ENCODE data around the gene PGAP2.
"Not testable (repeated sequence)": the region's sequence is repeated elsewhere in the genome, so short reads cannot be mapped to it uniquely, and the experiment has no call there.

The PGAP2 gene

DNA sequence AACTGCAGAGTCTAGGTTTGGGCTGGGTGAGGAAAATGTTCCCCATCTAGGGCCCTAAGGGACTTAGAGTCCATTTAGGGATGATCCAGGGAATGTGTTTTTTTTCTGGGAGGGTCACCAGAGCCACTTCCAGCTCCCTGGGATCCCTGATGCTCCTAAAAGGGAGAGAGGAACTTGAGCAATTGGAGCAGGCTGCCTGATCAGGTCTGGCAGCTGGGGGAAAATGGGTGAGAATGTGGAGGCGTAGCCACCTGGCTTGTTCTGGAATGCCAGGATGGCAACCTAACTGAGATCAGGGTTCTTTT is 1.2 kb downstream of the PGAP2 start:
- Histone ChIP-seq H3K9me3 (ENCODE audit: control insufficient read depth, insufficient read depth, low read length) (no peaks in the 10 kb centered on the region), H3K36me3 (ENCODE audit: control insufficient read depth, insufficient read depth, low read length) (peaks cover 2% of the 10 kb centered on the region), H3K4me3 (ENCODE audit: low read depth, low read length) (no peak overlapping the region), H3K27me3 (ENCODE audit: control insufficient read depth, insufficient read depth, low read length) (no peaks in the 10 kb centered on the region), H3K9ac (ENCODE audit: low read depth, low read length) (no peak overlapping the region), H3K4me1 (ENCODE audit: control insufficient read depth, insufficient read depth, low read length) (no peaks in the 10 kb centered on the region)

GRCh38 chr11:3810446-3810845 is 2.1 kb downstream of the PGAP2 start:
- Histone ChIP-seq H3K4me1 (ENCODE audit: control insufficient read depth, insufficient read depth, low read length) (no peaks in the 10 kb centered on the region), H3K4me3 (ENCODE audit: low read depth, low read length) (no peak overlapping the region), H3K36me3 (ENCODE audit: control insufficient read depth, insufficient read depth, low read length) (peaks cover 2% of the 10 kb centered on the region), H3K27me3 (ENCODE audit: control insufficient read depth, insufficient read depth, low read length) (no peaks in the 10 kb centered on the region), H3K9ac (ENCODE audit: low read depth, low read length) (no peak overlapping the region), H3K9me3 (ENCODE audit: control insufficient read depth, insufficient read depth, low read length) (no peaks in the 10 kb centered on the region)

GRCh38 chr11:3810951-3811350 is 2.6 kb downstream of the PGAP2 start:
- peaks cover 2% of the 10 kb centered on the region for H3K36me3 ChIP-seq (ENCODE audit: control insufficient read depth, insufficient read depth, low read length)
- H3K4me3 ChIP-seq (ENCODE audit: low read depth, low read length), result no peak overlapping the region
- H3K9me3 ChIP-seq (ENCODE audit: control insufficient read depth, insufficient read depth, low read length), result no peaks in the 10 kb centered on the region
- H3K4me1 ChIP-seq (ENCODE audit: control insufficient read depth, insufficient read depth, low read length), result no peaks in the 10 kb centered on the region
- no peaks in the 10 kb centered on the region for H3K27me3 ChIP-seq (ENCODE audit: control insufficient read depth, insufficient read depth, low read length)
- no peak overlapping the region for H3K9ac ChIP-seq (ENCODE audit: low read depth, low read length)

DNA sequence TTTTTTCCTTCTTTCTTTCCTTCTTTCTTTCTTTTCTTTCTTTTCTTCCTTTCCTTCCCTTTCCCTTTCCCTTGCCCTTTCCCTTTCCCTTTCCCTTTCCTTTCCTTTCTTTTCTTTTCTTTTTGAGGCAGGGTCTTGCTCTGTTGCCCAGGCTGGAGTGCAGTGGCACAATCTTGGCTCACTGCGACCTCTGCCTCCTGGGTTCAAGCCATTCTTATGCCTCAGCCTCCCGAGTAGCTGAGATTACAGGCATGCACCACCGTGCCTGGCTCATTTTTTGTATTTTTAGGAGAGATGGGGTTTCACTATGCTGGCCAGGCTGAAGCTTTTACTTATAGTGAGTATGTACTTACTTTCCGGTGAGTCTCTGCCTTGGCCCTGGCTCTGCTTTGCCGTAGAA is 6.5 kb downstream of the PGAP2 start:
- not testable (repeated sequence) for H3K4me1 ChIP-seq (ENCODE audit: control insufficient read depth, insufficient read depth, low read length); H3K9ac ChIP-seq (ENCODE audit: low read depth, low read length); H3K4me3 ChIP-seq (ENCODE audit: low read depth, low read length); H3K27me3 ChIP-seq (ENCODE audit: control insufficient read depth, insufficient read depth, low read length); H3K36me3 ChIP-seq (ENCODE audit: control insufficient read depth, insufficient read depth, low read length); H3K9me3 ChIP-seq (ENCODE audit: control insufficient read depth, insufficient read depth, low read length)

GRCh38 chr11:3815845-3816244 is 7.5 kb downstream of the PGAP2 start:
- Histone ChIP-seq H3K4me3 (ENCODE audit: low read depth, low read length) (no peak overlapping the region), H3K9ac (ENCODE audit: low read depth, low read length) (no peak overlapping the region), H3K27me3 (ENCODE audit: control insufficient read depth, insufficient read depth, low read length) (no peaks in the 10 kb centered on the region)

DNA sequence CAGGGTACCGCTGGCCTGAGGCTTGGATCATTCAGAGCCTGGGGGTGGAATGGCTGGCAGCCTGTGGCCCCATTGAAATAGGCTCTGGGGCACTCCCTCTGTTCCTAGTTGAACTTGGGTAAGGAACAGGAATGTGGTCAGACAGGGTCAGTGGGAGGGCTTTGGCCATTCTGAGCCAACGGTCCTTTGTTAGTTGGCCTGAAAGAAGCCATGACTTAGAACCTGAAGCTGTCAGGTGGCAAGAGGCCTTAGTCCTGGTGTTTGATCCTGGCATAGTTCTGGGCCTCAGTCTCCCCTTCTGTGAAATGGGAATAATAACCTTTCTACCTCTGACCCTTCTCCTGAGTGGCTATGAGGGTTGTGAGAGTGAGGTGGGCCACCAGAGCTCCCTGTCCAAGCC is 8.3 kb downstream of the PGAP2 start:
- Histone ChIP-seq H3K9me3 (ENCODE audit: control insufficient read depth, insufficient read depth, low read length) (no peaks in the 10 kb centered on the region), H3K36me3 (ENCODE audit: control insufficient read depth, insufficient read depth, low read length) (peaks cover 5% of the 10 kb centered on the region), H3K4me1 (ENCODE audit: control insufficient read depth, insufficient read depth, low read length) (no peaks in the 10 kb centered on the region), H3K27me3 (ENCODE audit: control insufficient read depth, insufficient read depth, low read length) (no peaks in the 10 kb centered on the region), H3K4me3 (ENCODE audit: low read depth, low read length) (no peak overlapping the region), H3K9ac (ENCODE audit: low read depth, low read length) (no peak overlapping the region)

More at GRCh38 chr11:3815845-3816244, 7.5 kb downstream of the PGAP2 start:
- H3K36me3 ChIP-seq (ENCODE audit: control insufficient read depth, insufficient read depth, low read length), result peaks cover 5% of the 10 kb centered on the region
- no peaks in the 10 kb centered on the region for H3K4me1 ChIP-seq (ENCODE audit: control insufficient read depth, insufficient read depth, low read length)
- no peaks in the 10 kb centered on the region for H3K9me3 ChIP-seq (ENCODE audit: control insufficient read depth, insufficient read depth, low read length)

DNA sequence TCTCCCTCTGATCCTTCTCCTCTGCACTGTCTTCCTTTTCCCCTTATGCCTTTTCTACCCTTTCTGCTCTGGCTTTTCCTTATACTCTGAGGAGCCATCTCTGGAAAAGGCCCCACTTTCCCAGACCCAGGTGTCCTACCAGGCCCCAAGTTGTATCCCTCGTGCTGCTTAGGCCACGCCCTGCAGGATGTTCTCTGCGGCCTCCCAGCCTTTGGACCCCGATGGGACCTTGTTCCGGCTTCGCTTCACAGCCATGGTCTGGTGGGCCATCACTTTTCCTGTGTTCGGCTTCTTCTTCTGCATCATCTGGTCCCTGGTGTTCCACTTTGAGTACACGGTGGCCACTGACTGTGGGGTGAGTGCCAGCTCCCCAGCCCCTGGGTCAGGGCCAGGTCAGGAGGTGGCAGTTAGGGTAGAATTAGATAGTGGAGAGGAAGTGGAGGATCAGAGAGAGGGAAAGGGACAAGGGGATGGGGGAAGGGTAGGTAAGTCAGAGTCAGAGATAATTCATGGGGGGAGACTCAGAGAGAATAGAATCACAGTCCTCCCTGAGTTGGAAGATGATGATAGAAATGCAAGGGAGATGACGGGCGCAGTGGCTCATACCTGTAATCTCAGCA is 8.9 kb downstream of the PGAP2 start:
- no peaks in the 10 kb centered on the region for H3K27me3 ChIP-seq (ENCODE audit: control insufficient read depth, insufficient read depth, low read length)
- H3K4me3 ChIP-seq (ENCODE audit: low read depth, low read length), result no peak overlapping the region
- H3K9ac ChIP-seq (ENCODE audit: low read depth, low read length), result no peak overlapping the region
- H3K4me1 ChIP-seq (ENCODE audit: control insufficient read depth, insufficient read depth, low read length), result no peaks in the 10 kb centered on the region
- H3K36me3 ChIP-seq (ENCODE audit: control insufficient read depth, insufficient read depth, low read length), result peaks cover 5% of the 10 kb centered on the region
- H3K9me3 ChIP-seq (ENCODE audit: control insufficient read depth, insufficient read depth, low read length), result no peaks in the 10 kb centered on the region

GRCh38 chr11:3820971-3821370 is 12.6 kb downstream of the PGAP2 start:
- H3K9ac ChIP-seq (ENCODE audit: low read depth, low read length), result no peak overlapping the region
- no peak overlapping the region for H3K4me3 ChIP-seq (ENCODE audit: low read depth, low read length)
- H3K27me3 ChIP-seq (ENCODE audit: control insufficient read depth, insufficient read depth, low read length), result no peaks in the 10 kb centered on the region
- no peaks in the 10 kb centered on the region for H3K9me3 ChIP-seq (ENCODE audit: control insufficient read depth, insufficient read depth, low read length)
- peaks cover 12% of the 10 kb centered on the region for H3K4me1 ChIP-seq (ENCODE audit: control insufficient read depth, insufficient read depth, low read length)
- H3K36me3 ChIP-seq (ENCODE audit: control insufficient read depth, insufficient read depth, low read length), result peaks cover 7% of the 10 kb centered on the region

- Histone ChIP-seq H3K9ac (ENCODE audit: low read depth, low read length) (no peak overlapping the region), H3K9me3 (ENCODE audit: control insufficient read depth, insufficient read depth, low read length) (no peaks in the 10 kb centered on the region), H3K36me3 (ENCODE audit: control insufficient read depth, insufficient read depth, low read length) (peaks cover 12% of the 10 kb centered on the region), H3K27me3 (ENCODE audit: control insufficient read depth, insufficient read depth, low read length) (no peaks in the 10 kb centered on the region), H3K4me3 (ENCODE audit: low read depth, low read length) (no peak overlapping the region), H3K4me1 (ENCODE audit: control insufficient read depth, insufficient read depth, low read length) (peaks cover 25% of the 10 kb centered on the region)
Observed at GRCh38 chr11:3822312-3822711, 14.0 kb downstream of the PGAP2 start.

GRCh38 chr11:3823303-3823702 is 14.9 kb downstream of the PGAP2 start:
- peaks cover 16% of the 10 kb centered on the region for H3K36me3 ChIP-seq (ENCODE audit: control insufficient read depth, insufficient read depth, low read length)
- H3K27me3 ChIP-seq (ENCODE audit: control insufficient read depth, insufficient read depth, low read length), result no peaks in the 10 kb centered on the region
- no peak overlapping the region for H3K4me3 ChIP-seq (ENCODE audit: low read depth, low read length)
- no peak overlapping the region for H3K9ac ChIP-seq (ENCODE audit: low read depth, low read length)
- no peaks in the 10 kb centered on the region for H3K9me3 ChIP-seq (ENCODE audit: control insufficient read depth, insufficient read depth, low read length)
- H3K4me1 ChIP-seq (ENCODE audit: control insufficient read depth, insufficient read depth, low read length), result peaks cover 25% of the 10 kb centered on the region

DNA sequence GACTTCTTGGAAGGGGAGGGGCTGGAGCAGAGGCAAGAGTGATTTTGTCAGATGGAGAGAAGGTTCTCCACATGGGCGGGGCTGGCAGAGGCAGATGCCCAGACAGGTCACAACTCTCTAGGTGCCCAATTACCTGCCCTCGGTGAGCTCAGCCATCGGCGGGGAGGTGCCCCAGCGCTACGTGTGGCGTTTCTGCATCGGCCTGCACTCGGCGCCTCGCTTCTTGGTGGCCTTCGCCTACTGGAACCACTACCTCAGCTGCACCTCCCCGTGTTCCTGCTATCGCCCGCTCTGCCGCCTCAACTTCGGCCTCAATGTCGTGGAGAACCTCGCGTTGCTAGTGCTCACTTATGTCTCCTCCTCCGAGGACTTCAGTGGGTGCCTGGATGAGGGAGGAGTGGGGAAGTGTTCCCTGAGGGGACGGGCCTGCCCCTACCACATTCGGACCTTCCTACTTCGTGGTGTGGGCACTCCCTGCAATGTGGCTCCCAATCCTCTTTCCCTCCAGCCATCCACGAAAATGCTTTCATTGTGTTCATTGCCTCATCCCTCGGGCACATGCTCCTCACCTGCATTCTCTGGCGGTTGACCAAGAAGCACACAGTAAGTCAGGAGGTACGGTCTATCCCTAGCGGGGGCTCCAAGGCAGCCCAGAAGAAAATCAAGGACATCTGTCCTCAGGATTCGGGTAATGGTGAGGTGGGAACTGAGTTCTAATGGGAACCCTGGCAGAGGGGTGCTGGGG is 15.6 kb downstream of the PGAP2 start:
- no peak overlapping the region for H3K4me3 ChIP-seq (ENCODE audit: low read depth, low read length)
- no peaks in the 10 kb centered on the region for H3K27me3 ChIP-seq (ENCODE audit: control insufficient read depth, insufficient read depth, low read length)
- no peak overlapping the region for H3K9ac ChIP-seq (ENCODE audit: low read depth, low read length)
- peaks cover 25% of the 10 kb centered on the region for H3K4me1 ChIP-seq (ENCODE audit: control insufficient read depth, insufficient read depth, low read length)
- no peaks in the 10 kb centered on the region for H3K9me3 ChIP-seq (ENCODE audit: control insufficient read depth, insufficient read depth, low read length)
- peaks cover 16% of the 10 kb centered on the region for H3K36me3 ChIP-seq (ENCODE audit: control insufficient read depth, insufficient read depth, low read length)

- Histone ChIP-seq H3K36me3 (ENCODE audit: control insufficient read depth, insufficient read depth, low read length) (peaks cover 16% of the 10 kb centered on the region), H3K4me1 (ENCODE audit: control insufficient read depth, insufficient read depth, low read length) (peaks cover 25% of the 10 kb centered on the region), H3K4me3 (ENCODE audit: low read depth, low read length) (no peak overlapping the region), H3K27me3 (ENCODE audit: control insufficient read depth, insufficient read depth, low read length) (no peaks in the 10 kb centered on the region), H3K9me3 (ENCODE audit: control insufficient read depth, insufficient read depth, low read length) (no peaks in the 10 kb centered on the region), H3K9ac (ENCODE audit: low read depth, low read length) (no peak overlapping the region)
Observed at GRCh38 chr11:3824714-3825472, 16.5 kb downstream of the PGAP2 start.
